Trophoblast cell (in vitro differentiated cells and primary cell): ENCODE measurements around the gene TTC28.
"Not testable (repeated sequence)": the region's sequence is repeated elsewhere in the genome, so short reads cannot be mapped to it uniquely, and the experiment has no call there.

Experiments used
- DNase-seq, 2 donors: peaks; one replicate each; pipeline ENCODE4 v3.0.0-alpha.2; 2016
- H2AFZ ChIP-seq: 2 replicates; pipeline ENCODE4 v1.6.1; 2013; ENCODE audit warnings: low read length, moderate library complexity, mild to moderate bottlenecking; ENCODE audit not compliant: insufficient read depth, poor library complexity
- H2AK5ac ChIP-seq: 2 replicates; pipeline ENCODE4 v1.6.1; 2013; ENCODE audit warnings: mild to moderate bottlenecking, low read length
- H2BK120ac ChIP-seq: 2 replicates; pipeline ENCODE4 v1.6.1; 2013; ENCODE audit warnings: low read length, mild to moderate bottlenecking, moderate library complexity; ENCODE audit not compliant: insufficient read depth, poor library complexity
- H2BK12ac ChIP-seq: 2 replicates; pipeline ENCODE4 v1.6.1; 2013; ENCODE audit warnings: mild to moderate bottlenecking, low read length, moderate library complexity
- H2BK5ac ChIP-seq: 2 replicates; pipeline ENCODE4 v1.6.1; 2013; ENCODE audit warnings: low read length, low read depth, moderate library complexity, mild to moderate bottlenecking; ENCODE audit not compliant: poor library complexity
- H3K14ac ChIP-seq: 2 replicates; pipeline ENCODE4 v1.6.1; 2013; ENCODE audit warnings: mild to moderate bottlenecking, low read length
- H3K18ac ChIP-seq: 2 replicates; pipeline ENCODE4 v1.6.1; 2013; ENCODE audit warnings: mild to moderate bottlenecking, low read length
- H3K23ac ChIP-seq: 2 replicates; pipeline ENCODE4 v1.6.1; 2013; ENCODE audit warnings: low read length
- H3K27ac ChIP-seq: 2 replicates; pipeline ENCODE4 v1.5.1; 2013; ENCODE audit warnings: low read depth, mild to moderate bottlenecking, inconsistent platforms, low read length, moderate library complexity
- H3K27me3 ChIP-seq: 2 replicates; pipeline ENCODE4 v1.6.1; 2013; ENCODE audit warnings: inconsistent platforms, mild to moderate bottlenecking, low read length, moderate library complexity; ENCODE audit not compliant: insufficient read depth
- H3K36me3 ChIP-seq, 2 experiments: 1 replicate in 1 of 2; 2 replicates in 1 of 2; pipeline ENCODE4 v1.6.1; 2013; ENCODE audit warnings: low read length in 2 of 2, mild to moderate bottlenecking in 2 of 2, moderate library complexity in 1 of 2; ENCODE audit not compliant: insufficient read depth in 2 of 2, control insufficient read depth in 1 of 2
- H3K4ac ChIP-seq: 2 replicates; pipeline ENCODE4 v1.6.1; 2013; ENCODE audit warnings: low read depth, mild to moderate bottlenecking, low read length, moderate library complexity
- H3K4me1 ChIP-seq, 2 experiments: 1 replicate in 1 of 2; 2 replicates in 1 of 2; pipeline ENCODE4 v1.6.1; 2013; ENCODE audit warnings: low read length in 2 of 2, mild to moderate bottlenecking in 2 of 2, moderate library complexity in 1 of 2; ENCODE audit not compliant: insufficient read depth in 2 of 2, control insufficient read depth in 1 of 2
- H3K4me2 ChIP-seq: 2 replicates; pipeline ENCODE4 v1.6.1; 2013; ENCODE audit warnings: inconsistent platforms, mild to moderate bottlenecking, low read length, moderate library complexity
- H3K4me3 ChIP-seq: 2 replicates; pipeline ENCODE4 v1.5.1; 2013; ENCODE audit warnings: mild to moderate bottlenecking, low read depth, low read length, inconsistent platforms
- H3K79me1 ChIP-seq: one replicate; pipeline ENCODE4 v1.6.1; 2013; ENCODE audit warnings: low read length
- H3K79me2 ChIP-seq: 2 replicates; pipeline ENCODE4 v1.6.1; 2013; ENCODE audit warnings: low read length, mild to moderate bottlenecking; ENCODE audit not compliant: control insufficient read depth, insufficient read depth, poor library complexity
- H3K9ac ChIP-seq: 2 replicates; pipeline ENCODE4 v1.6.1; 2013; ENCODE audit warnings: mild to moderate bottlenecking, low read length
- H3K9me3 ChIP-seq: 2 replicates; pipeline ENCODE4 v1.6.1; 2013; ENCODE audit warnings: low read depth, mild to moderate bottlenecking, control low read depth, inconsistent platforms, low read length; ENCODE audit not compliant: insufficient read depth
- H4K12ac ChIP-seq: 2 replicates; pipeline ENCODE4 v1.6.1; 2013; ENCODE audit warnings: low read depth, mild to moderate bottlenecking, low read length, moderate library complexity
- H4K8ac ChIP-seq: 2 replicates; pipeline ENCODE4 v1.6.1; 2013; ENCODE audit warnings: low read depth, mild to moderate bottlenecking, low read length, moderate library complexity
- H4K91ac ChIP-seq: one replicate; pipeline ENCODE4 v1.6.1; 2013; ENCODE audit warnings: low read depth, mild to moderate bottlenecking, low read length, moderate library complexity
- WGBS: extraction: QIAGEN DNeasy Blood & Tissue Kit; methylation state at CpG from one replicate; pipeline ENCODE4 v1.1.7; 2013; ENCODE audit warnings: missing lambda C conversion rate; ENCODE audit not compliant: insufficient read length, insufficient coverage; ENCODE audit errors: extremely low coverage; 5-methylcytosine and 5-hydroxymethylcytosine counted together

TTC28 gene

GRCh38 chr22:28570696-28571373 is 108.8 kb downstream of the TTC28 start:
- no peak overlapping the region for H2AK5ac ChIP-seq
- no peak overlapping the region for H3K27ac ChIP-seq
- no CpG with 5 or more reads among the region's 3 CpGs for whole genome bisulfite sequencing
- H3K79me1 ChIP-seq = no peaks in the 10 kb centered on the region
- no peak overlapping the region for H3K18ac ChIP-seq
- no peak overlapping the region for H3K9ac ChIP-seq
- no peak overlapping the region for H2AFZ ChIP-seq
- DNase-seq = no peak
- no peaks in the 10 kb centered on the region for H3K4me1 ChIP-seq
- H2BK12ac ChIP-seq = no peak overlapping the region
- no peak overlapping the region for H2BK120ac ChIP-seq
- H4K91ac ChIP-seq = no peak overlapping the region
- H3K27me3 ChIP-seq = no peaks in the 10 kb centered on the region
- no peak overlapping the region for H3K4ac ChIP-seq
- H3K79me2 ChIP-seq = no peaks in the 10 kb centered on the region
- H3K14ac ChIP-seq = no peak overlapping the region
- H3K4me2 ChIP-seq = no peak overlapping the region
- no peak overlapping the region for H3K23ac ChIP-seq
- no peak overlapping the region for H2BK5ac ChIP-seq
- H3K9me3 ChIP-seq = no peaks in the 10 kb centered on the region
- no peaks in the 10 kb centered on the region for H3K36me3 ChIP-seq
- H4K12ac ChIP-seq = no peak overlapping the region
- H3K4me3 ChIP-seq = no peak overlapping the region
- no peak overlapping the region for H4K8ac ChIP-seq

- not testable (repeated sequence) for H4K91ac ChIP-seq, H3K23ac ChIP-seq, H2AK5ac ChIP-seq, H2AFZ ChIP-seq, H4K8ac ChIP-seq, H3K4me1 ChIP-seq, H3K9ac ChIP-seq, H3K9me3 ChIP-seq, H2BK12ac ChIP-seq, H3K4me2 ChIP-seq, H3K27me3 ChIP-seq, H2BK120ac ChIP-seq, H3K14ac ChIP-seq, H3K4me3 ChIP-seq, H3K36me3 ChIP-seq, H2BK5ac ChIP-seq, H3K18ac ChIP-seq, H3K4ac ChIP-seq, H3K27ac ChIP-seq, H3K79me2 ChIP-seq, H3K79me1 ChIP-seq, DNase-seq, H4K12ac ChIP-seq
- WGBS = no CpG with 5 or more reads among the region's 3 CpGs
Measured at GRCh38 chr22:28568974-28569373, 110.7 kb downstream of the TTC28 start.

- Histone ChIP-seq H3K23ac (no peak overlapping the region), H2BK120ac (no peak overlapping the region), H3K18ac (no peak overlapping the region), H2BK12ac (no peak overlapping the region), H3K14ac (no peak overlapping the region), H2BK5ac (no peak overlapping the region), H3K9ac (no peak overlapping the region), H3K36me3 (no peaks in the 10 kb centered on the region), H4K8ac (no peak overlapping the region), H3K79me1 (no peaks in the 10 kb centered on the region), H3K27me3 (no peaks in the 10 kb centered on the region), H3K4me3 (no peak overlapping the region), H4K12ac (no peak overlapping the region), H2AFZ (no peak overlapping the region), H4K91ac (no peak overlapping the region), H3K4ac (no peak overlapping the region), H2AK5ac (no peak overlapping the region), H3K4me1 (no peaks in the 10 kb centered on the region), H3K9me3 (no peaks in the 10 kb centered on the region), H3K27ac (no peak overlapping the region), H3K4me2 (no peak overlapping the region), H3K79me2 (no peaks in the 10 kb centered on the region)
- DNase-seq = no peak
Measured at GRCh38 chr22:28568099-28568498, 111.5 kb downstream of the TTC28 start.

GRCh38 chr22:28566920-28567499 is 112.6 kb downstream of the TTC28 start:
- H2BK5ac ChIP-seq, H3K9ac ChIP-seq, H3K4me1 ChIP-seq, H3K9me3 ChIP-seq, H3K4ac ChIP-seq, H2AK5ac ChIP-seq, H3K79me2 ChIP-seq, H4K8ac ChIP-seq, H2BK12ac ChIP-seq, H3K36me3 ChIP-seq, H3K23ac ChIP-seq, H3K14ac ChIP-seq, H3K4me3 ChIP-seq, DNase-seq, H3K27ac ChIP-seq, H4K12ac ChIP-seq, H3K79me1 ChIP-seq, H3K4me2 ChIP-seq, H4K91ac ChIP-seq, H3K18ac ChIP-seq, H3K27me3 ChIP-seq, H2BK120ac ChIP-seq, H2AFZ ChIP-seq: not testable (repeated sequence)
- WGBS = no CpG with 5 or more reads among the region's 12 CpGs
